Measurements from ENCODE around the gene MAPK9. TPM values are rescaled to one million over a fixed set of nuclear protein-coding genes. Genes with fewer than 3 reads are reported as not detected.

MAPK9 gene
- total RNA-seq, 1 experiment from 2014 or later: 44.1 TPM

DNA sequence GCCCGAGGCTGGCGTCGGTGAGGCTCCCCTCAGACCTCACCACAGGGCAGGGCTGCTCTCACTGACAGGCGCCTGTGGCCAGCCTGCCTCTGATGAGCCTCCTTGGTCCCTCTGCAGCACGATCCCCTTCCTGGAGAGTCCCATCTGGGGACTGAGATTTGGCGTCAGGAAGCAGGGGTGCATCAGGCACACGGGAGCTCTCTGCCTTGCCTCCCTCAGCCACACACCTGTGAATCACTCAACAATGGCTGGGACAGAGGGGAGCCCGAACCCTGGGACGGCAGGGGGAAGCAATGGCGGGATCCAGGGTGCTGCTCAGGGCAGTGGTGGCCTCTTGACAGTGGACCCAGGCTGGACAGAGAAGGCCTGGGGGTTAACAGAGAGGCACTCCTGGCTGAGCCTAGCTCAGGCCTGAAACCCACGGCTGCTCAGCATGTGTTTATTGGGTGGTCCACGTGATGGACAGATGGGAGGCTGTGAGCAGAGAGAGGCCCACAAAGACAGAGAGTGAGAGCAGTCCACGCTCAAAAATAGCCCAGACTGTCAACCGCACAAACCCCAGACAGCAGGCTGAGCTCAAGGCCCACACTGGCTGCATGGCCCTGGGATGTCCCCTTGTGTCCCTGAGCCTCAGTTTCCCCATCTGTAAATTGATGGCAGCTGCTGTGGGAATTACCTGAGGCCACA, 94.7 kb downstream of the MAPK9 start:
- in situ Hi-C loops (cut with HindIII; ENCODE audit: low pct_unique_long_range_greater_than_20kb, low sequenced_read_pairs): no loop called here
- no peaks in the 10 kb centered on the region; the same call in 1 of the 2 replicates for H3K4me1 ChIP-seq (ENCODE audit: control insufficient read depth, insufficient read depth, low read length)
- intact Hi-C loops (cut with micrococcal nuclease; ENCODE audit: unreplicated experiment): no loop called here
- H3K27me3 ChIP-seq (ENCODE audit: control insufficient read depth, insufficient read depth, low read length): no peaks in the 10 kb centered on the region
- POLR2A ChIA-PET: no interaction called here
- no peaks in the 10 kb centered on the region for H3K36me3 ChIP-seq (ENCODE audit: control insufficient read depth, insufficient read depth, low read length)
- BruUV-seq (replicated peaks): no TSS peak
- no peak overlapping the region for H3K4me3 ChIP-seq (ENCODE audit: low read depth in 2 of 2, low read length in 2 of 2)
- H3K9me3 ChIP-seq (ENCODE audit: control insufficient read depth, insufficient read depth, low read depth, low read length): no peaks in the 10 kb centered on the region
- ATAC-seq (no peak; the same call in 1 of the 2 replicates), DNase-seq (ENCODE audit: low read depth, low spot score) (no peak)
- TF ChIP-seq SIN3A (IDR thresholded peaks at IDR 0.05; ENCODE audit: borderline replicate concordance, insufficient read depth, low read depth, low read length) (no peak), POLR2AphosphoS5 (IDR thresholded peaks at IDR 0.05; ENCODE audit: low read depth, low read length) (no peak), TCF7L2 (IDR thresholded peaks at IDR 0.05; ENCODE audit: low read depth, low read length) (no peak)
- TF ChIP-seq, protein P1, sequence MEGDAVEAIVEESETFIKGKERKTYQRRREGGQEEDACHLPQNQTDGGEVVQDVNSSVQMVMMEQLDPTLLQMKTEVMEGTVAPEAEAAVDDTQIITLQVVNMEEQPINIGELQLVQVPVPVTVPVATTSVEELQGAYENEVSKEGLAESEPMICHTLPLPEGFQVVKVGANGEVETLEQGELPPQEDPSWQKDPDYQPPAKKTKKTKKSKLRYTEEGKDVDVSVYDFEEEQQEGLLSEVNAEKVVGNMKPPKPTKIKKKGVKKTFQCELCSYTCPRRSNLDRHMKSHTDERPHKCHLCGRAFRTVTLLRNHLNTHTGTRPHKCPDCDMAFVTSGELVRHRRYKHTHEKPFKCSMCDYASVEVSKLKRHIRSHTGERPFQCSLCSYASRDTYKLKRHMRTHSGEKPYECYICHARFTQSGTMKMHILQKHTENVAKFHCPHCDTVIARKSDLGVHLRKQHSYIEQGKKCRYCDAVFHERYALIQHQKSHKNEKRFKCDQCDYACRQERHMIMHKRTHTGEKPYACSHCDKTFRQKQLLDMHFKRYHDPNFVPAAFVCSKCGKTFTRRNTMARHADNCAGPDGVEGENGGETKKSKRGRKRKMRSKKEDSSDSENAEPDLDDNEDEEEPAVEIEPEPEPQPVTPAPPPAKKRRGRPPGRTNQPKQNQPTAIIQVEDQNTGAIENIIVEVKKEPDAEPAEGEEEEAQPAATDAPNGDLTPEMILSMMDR (IDR thresholded peaks at IDR 0.05): no peak
- TF ChIP-seq, protein P2, sequence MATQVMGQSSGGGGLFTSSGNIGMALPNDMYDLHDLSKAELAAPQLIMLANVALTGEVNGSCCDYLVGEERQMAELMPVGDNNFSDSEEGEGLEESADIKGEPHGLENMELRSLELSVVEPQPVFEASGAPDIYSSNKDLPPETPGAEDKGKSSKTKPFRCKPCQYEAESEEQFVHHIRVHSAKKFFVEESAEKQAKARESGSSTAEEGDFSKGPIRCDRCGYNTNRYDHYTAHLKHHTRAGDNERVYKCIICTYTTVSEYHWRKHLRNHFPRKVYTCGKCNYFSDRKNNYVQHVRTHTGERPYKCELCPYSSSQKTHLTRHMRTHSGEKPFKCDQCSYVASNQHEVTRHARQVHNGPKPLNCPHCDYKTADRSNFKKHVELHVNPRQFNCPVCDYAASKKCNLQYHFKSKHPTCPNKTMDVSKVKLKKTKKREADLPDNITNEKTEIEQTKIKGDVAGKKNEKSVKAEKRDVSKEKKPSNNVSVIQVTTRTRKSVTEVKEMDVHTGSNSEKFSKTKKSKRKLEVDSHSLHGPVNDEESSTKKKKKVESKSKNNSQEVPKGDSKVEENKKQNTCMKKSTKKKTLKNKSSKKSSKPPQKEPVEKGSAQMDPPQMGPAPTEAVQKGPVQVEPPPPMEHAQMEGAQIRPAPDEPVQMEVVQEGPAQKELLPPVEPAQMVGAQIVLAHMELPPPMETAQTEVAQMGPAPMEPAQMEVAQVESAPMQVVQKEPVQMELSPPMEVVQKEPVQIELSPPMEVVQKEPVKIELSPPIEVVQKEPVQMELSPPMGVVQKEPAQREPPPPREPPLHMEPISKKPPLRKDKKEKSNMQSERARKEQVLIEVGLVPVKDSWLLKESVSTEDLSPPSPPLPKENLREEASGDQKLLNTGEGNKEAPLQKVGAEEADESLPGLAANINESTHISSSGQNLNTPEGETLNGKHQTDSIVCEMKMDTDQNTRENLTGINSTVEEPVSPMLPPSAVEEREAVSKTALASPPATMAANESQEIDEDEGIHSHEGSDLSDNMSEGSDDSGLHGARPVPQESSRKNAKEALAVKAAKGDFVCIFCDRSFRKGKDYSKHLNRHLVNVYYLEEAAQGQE (IDR thresholded peaks at IDR 0.05; ENCODE audit: insufficient read depth in 1 of 2, low read depth in 2 of 2, low read length in 1 of 2): no peak
- H3K27ac ChIP-seq (ENCODE audit: low read length): no peak overlapping the region
- CTCF ChIA-PET: no interaction called here

DNA sequence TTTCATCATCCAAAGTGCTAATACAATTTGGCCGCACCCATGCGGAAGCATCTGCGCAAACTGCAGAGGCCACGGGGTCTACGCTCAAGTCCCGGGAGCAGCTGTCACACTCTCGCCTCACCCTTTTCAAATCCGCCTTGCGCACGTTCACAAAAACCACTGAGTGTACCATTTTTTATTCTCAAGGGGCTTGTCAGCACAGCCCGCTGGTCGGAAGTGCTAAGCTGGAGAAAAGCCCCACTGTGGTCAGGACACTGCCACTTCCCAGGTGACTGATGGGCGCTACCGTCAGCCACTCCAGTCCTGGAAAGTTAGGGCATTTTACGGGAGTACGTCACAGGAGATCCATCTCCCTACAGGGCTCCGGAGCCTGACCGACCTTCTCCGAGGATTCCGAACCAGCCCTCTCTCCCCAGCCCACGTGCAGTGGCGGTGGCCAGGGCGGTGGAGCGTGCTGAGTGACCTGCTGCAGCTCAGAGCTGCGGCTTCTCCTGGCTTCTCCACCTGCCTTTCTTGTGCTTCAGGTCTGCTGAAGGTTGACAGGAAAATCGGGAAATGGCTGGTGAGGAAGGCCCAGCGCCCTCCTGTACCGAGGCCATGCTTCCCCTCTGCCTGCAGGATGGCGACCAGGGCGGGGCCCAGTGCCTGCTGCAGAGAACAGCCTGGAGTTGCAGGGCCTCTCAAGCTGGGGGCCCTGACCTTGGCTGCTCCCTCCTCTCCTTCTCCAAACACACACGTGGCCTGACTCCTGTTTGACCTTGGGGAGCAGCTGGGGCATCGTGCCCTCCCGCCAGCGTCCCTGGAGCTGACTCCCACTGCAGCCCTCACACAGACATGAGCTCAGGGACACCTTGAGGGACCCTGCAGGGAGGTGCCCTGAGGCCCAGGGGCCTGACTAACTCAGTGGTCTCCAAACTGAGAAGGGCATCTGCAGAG, 97.2 kb downstream of the MAPK9 start:
- no peak for ATAC-seq

More for the DNA sequence above, 97.2 kb downstream of the MAPK9 start:
- no peak for DNase-seq (ENCODE audit: low read depth, low spot score)
- no peaks in the 10 kb centered on the region for H3K9me3 ChIP-seq (ENCODE audit: control insufficient read depth, insufficient read depth, low read depth, low read length)
- no peaks in the 10 kb centered on the region for H3K27me3 ChIP-seq (ENCODE audit: control insufficient read depth, insufficient read depth, low read length)
- no peak overlapping the region for H3K4me3 ChIP-seq (ENCODE audit: low read depth in 2 of 2, low read length in 2 of 2)
- in situ Hi-C loops (cut with HindIII; ENCODE audit: low pct_unique_long_range_greater_than_20kb, low sequenced_read_pairs) (no loop called here), intact Hi-C loops (cut with micrococcal nuclease; ENCODE audit: unreplicated experiment) (no loop called here)
- TF ChIP-seq SIN3A (IDR thresholded peaks at IDR 0.05; ENCODE audit: borderline replicate concordance, insufficient read depth, low read depth, low read length): no peak
- ChIA-PET CTCF (no interaction called here), POLR2A (no interaction called here)
- no peaks in the 10 kb centered on the region for H3K36me3 ChIP-seq (ENCODE audit: control insufficient read depth, insufficient read depth, low read length)
- BruUV-seq (replicated peaks): no TSS peak
- H3K4me1 ChIP-seq (ENCODE audit: control insufficient read depth, insufficient read depth, low read length): no peaks in the 10 kb centered on the region
- H3K27ac ChIP-seq (ENCODE audit: low read length): no peak overlapping the region

Data from Panc1 (cell line).